Measurements from ENCODE around the gene CES2. TPM values are rescaled to one million over a fixed set of nuclear protein-coding genes. Genes with fewer than 3 reads are reported as not detected.

The CES2 gene
- total RNA-seq, 1 donor from 2014 or later = 14.1 TPM

GRCh38 chr16:66918803-66919568 is 16.3 kb upstream of the CES2 start, which contains the start of gene CDH16:
Gene CDH16, minus strand, starts transcription at chr16:66918885. Its CDS starts 820 bp downstream, at chr16:66918065.
- DNase-seq = no peak

DNA sequence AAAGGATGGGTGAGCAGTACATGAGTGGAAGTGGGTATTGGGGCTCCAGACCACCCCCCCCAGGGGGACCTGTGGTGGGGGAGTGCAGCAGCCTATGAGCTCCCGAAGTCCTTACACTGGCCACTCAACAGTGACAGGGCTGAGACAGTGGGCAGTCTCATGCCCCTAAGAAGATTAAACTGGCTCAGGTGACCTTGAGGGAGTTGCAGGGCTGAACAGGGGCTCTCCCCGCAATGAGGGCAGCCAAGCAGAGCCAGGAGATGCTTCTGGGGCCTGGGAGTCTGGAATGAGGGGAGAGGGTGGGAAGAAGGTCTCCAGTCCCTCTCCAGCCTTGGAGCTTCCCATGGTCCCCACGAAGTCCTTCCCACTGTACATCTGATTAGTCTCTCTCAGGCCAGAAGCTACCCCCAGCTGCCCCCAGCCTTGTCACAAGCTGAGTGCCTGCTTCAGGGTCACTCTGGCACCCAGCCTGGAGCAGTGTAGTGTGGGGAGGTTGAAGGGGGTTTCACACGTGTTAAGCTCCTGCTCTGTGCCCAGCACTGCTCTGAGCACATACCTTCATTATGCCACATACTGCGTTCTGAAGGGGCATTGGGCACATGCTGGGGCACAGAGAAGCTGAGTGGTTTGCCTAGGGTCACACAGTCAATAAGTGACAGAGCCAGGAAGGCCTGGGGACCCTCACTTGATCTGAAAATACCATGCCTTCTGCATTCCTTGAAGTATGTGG is 15.6 kb upstream of the CES2 start:
- DNase-seq = no peak

GRCh38 chr16:66920299-66920590 is 15.1 kb upstream of the CES2 start:
- no peak for DNase-seq

DNA sequence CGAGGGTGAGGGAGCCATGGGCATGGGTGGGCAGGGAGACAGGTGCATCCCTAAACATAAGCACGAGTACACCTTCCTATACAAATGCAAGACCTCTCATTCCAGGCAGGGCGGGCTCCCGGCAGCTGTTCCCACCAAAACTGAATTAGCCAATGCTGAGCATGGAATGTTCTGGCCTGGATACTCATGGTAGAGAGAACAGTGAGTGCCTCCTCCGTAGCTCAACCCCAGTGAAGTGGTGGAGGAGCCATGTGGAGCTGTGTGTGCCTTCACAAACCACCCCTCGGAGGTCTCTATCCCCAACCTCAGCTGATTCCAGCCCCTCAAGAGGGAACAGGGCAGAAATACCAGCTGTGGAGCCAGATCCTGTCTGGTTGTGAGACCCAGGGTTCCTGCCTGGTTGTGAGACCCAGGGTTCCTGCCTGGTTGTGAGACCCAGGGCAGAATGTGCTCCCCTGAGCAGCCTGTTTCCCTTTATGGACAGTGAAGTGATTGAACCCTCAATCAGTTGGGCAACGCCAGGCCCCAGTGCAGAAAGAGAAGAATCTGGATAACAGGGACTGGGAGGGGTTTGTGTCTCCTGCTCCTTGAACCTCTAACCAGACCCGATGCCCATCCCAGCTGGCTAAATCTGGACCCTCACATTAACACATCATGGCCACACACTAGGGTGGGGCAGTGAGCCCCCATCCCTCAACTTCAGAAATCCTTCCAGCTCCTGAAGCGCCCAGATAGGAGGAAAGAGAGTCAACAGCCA is 14.2 kb upstream of the CES2 start:
- DNase-seq = no peak

DNA sequence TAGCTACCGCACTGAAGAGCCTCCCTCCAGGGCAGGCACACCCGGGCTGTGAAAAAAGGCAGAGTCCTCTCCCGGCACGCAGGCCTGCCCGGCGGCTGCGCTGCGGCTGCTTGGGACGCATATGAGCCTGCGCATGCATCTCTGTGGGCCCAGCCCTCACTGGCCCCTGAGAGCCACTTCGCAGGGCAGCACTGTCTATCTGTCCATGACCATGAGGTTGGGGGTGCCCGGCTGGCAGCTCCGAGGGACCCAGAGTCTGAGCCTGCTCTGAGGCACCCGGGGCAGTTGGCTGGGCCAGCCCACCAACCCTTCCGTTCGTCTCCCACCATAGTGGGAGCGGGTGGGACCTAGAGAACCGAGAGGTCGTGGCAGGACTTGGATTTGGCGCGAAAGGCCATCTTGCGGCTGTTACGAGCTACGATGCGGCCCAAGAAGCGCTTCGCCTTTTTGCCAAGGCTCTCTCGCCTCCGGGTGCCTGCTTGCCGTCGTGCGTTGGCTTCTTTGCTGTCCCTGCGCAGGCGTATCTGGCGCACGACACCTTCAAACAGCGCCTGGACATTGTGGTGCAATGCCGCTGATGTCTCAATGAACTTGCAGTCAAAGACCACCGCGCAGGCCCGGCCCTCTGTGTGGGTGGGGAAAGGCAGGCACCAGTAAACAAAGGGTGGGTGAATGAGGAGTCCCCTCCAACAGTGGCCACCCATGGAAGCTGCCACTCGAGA is 13.4 kb upstream of the CES2 start:
- DNase-seq = no peak

GRCh38 chr16:66923247-66923731 is 12.0 kb upstream of the CES2 start:
- no peak for DNase-seq

DNA sequence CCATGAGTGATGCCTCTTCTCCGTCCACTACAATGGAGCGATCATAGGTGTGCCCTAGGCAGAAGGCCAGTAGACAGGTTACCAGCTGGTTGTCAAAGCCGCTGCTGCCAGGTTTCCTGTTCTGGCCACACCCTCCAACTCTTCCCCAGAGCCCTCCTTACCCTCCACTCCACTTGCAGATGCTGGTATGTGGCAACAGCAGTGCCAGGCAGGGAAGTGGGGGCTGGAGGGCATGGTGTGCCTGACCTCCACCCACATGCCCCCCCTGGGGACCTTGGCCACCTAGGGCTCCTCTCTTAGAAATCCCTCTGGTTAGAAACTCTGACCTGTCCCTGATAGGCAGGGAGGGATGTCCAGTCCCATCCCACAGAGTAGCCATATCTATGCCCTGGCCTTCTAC is 11.4 kb upstream of the CES2 start:
- DNase-seq = no peak

- peak; percentile 38 for DNase-seq
These were observed 10.6 kb upstream of the CES2 start for GRCh38 chr16:66924527-66925321.

- peak; percentile 29 for DNase-seq
These were observed 9.9 kb upstream of the CES2 start, which contains the start of gene RRAD for GRCh38 chr16:66925322-66925840. Gene RRAD, minus strand, starts transcription at chr16:66925535. Its CDS starts 356 bp downstream, at chr16:66925179.

GRCh38 chr16:66926171-66926947 is 9.0 kb upstream of the CES2 start:
- no peak for DNase-seq

DNA sequence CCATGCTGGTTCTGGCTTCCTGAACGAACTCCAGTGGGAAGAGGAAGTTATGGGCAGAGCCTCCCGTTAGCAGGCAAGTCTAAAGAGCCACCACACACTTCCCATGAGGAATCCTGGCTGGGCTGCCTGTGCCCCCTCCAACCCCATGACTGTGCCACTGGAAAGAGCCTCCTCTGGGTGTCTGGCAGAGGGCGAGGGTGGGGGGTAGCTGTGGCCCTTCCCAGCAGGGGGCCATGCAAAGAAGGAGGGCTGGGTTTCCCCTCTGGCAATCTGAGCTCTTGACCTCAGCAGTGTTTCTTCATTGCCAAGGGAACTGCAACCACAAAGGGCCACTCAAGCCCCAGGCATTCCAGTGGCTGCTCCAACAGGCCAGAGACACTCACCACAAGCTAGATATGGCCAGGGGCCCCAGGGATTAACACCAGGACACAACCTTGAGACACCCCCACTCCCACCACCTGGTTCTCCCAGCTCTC is 8.3 kb upstream of the CES2 start:
- DNase-seq = peak; percentile 25

GRCh38 chr16:66927918-66928649 is 7.2 kb upstream of the CES2 start:
- DNase-seq = no peak

- DNase-seq = peak; percentile 43
These were observed 6.5 kb upstream of the CES2 start for GRCh38 chr16:66928702-66929388.

DNA sequence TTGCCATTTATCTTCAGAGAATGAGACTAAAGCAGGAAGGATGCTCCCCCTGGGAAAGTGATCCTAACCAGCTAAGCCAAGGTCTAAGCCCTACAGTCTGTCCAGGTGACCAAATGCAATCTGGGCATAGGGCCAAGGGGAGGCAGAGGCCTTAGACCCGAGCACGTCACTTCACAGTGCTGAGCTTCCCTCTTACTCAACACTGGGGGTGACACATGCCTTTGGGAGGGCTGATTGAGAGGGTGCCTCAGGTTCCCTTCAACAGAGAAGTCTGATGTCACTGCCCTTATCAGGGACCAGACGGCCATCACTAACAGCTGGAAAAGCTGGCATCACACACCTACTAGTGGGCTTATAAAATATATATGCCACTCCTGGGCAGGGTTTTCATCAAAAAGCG is 5.1 kb upstream of the CES2 start:
- DNase-seq = peak; percentile 26

GRCh38 chr16:66931665-66932064 is 3.7 kb upstream of the CES2 start:
- DNase-seq = no peak

DNA sequence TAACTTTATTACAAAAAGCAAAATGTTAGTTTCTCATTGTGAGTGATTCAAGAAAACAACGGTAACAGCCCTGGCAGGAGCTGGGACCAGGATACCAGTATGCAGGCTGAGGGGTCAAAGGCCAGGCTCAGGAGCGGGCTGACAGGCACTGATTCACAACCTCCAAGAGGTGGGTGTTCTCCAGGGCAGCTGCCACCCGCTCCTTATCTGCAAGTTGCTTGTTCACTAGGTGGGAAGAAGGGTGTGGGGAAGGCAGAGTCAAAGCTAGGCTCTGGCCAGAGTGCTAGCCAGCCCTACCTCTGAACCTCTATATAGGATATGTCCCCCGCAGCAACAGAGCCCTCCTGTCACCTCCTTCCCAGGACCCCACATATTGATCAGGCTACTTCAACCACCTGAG is 3.2 kb upstream of the CES2 start:
- no peak for DNase-seq

DNA sequence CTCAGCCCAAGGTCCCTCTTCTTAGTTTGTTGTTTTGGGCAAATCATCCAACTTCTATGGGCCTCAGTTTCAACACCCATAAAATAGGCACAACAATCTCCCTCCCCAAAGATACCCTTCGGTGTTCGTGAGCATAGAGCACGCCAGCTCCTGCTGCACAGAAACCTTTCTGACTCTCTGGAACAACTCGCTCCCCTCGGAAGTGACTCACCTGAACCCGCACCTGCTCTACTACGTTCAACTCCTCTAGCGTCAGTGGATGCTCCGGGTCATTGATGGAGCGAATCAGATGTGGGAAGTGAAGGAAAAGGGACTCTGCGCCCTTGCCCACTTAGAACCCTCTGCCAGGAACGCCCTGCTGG is 1.6 kb upstream of the CES2 start:
- no peak for DNase-seq

DNA sequence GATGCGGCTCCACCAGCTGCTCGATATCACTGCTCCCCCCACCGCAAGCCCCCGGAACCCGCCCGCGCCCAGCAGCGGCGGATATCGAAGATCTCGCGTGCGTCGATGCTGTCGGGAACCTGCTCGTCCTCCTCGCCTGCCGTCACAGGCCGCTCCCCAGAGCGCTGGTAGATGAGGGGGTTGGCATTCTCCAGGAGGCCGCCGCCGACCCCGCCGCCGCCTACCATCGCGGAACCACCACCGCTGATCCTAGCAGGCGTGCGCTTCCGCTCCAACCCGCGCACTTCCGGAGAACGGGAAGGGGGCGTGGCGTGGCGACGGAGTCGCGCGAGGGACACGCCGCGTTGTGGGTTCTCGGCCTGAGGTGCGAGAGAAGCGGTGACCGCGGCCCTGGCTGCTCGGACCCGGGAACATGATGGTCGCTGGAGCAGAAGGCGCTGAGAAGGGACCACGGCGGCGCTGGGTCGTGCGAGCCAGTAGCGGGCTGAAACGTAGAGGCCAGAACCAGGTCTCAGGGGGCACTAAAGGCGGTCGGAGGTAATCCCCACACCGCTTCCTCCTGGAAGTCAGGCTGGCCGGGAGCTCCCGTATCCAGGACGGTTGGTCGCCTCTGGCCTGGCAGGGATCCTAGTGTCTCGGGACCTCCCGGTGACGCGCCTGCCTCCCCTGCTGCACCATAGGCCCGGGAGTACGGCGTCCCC is 1.0 kb upstream of the CES2 start, which contains the start of gene CIAO2B:
CIAO2B (minus strand) TSS at position 265 of the 701 bp plus-strand sequence; CDS start at position 227, 38 bp downstream.
- peak; percentile 90 for DNase-seq

Data from dermis blood vessel endothelial cell (primary cell).